Ascending aorta (tissue), 2 donors: ENCODE results near the gene SERPINI1. TPM values are rescaled to one million over a fixed set of nuclear protein-coding genes. Genes with fewer than 3 reads are reported as not detected.

Experiments used
- DNase-seq, 2 donors: peaks; one replicate each; pipeline ENCODE4 v3.0.0-alpha.2; 2019; ENCODE audit warnings: low spot score in 2 of 2
- H3K27ac ChIP-seq, 2 donors: fragments of 200-600 bp; sonication (generic); one replicate each; pipeline ENCODE4 v1.5.1; 2016 to 2017; ENCODE audit warnings: mild to moderate bottlenecking in 1 of 2
- H3K27me3 ChIP-seq: fragments of 200-600 bp; sonication (generic); one replicate; pipeline ENCODE4 v1.5.1; 2017
- H3K36me3 ChIP-seq, 2 donors: fragments of 200-600 bp; sonication (generic); one replicate each; pipeline ENCODE4 v1.5.1; 2016
- H3K4me1 ChIP-seq, 2 donors: fragments of 200-600 bp; sonication (generic); one replicate each; pipeline ENCODE4 v1.5.1; 2016 to 2017; ENCODE audit warnings: mild to moderate bottlenecking in 1 of 2
- H3K4me3 ChIP-seq, 2 donors: fragments of 200-600 bp; sonication (generic); one replicate each; pipeline ENCODE4 v1.5.1; 2016 to 2017; ENCODE audit warnings: mild to moderate bottlenecking in 1 of 2
- H3K9me3 ChIP-seq, 2 donors: fragments of 200-600 bp; sonication (generic); one replicate each; pipeline ENCODE4 v1.5.1; 2016
- CTCF ChIP-seq, 3 experiments: fragments of 200-600 bp in 2 of 3; fragments of 450-650 bp in 1 of 3; sonication (generic) in 2 of 3; IDR thresholded peaks; one replicate each; pipeline ENCODE4 v1.5.1; 2016 to 2019; ENCODE audit warnings: antibody characterized with exemption in 3 of 3, mild to moderate bottlenecking in 1 of 3, moderate library complexity in 1 of 3
- intact Hi-C: fragments of 100-400 bp; cut with DNase I; formaldehyde crosslinking; loops from one replicate; pipeline ENCODE4 v1.15.1; 2023
- total RNA-seq: library from RNA; depleted of rRNA; stranded (reverse); fragments of >200 nt; gene quantifications from one replicate; pipeline ENCODE4 v1.1.0, GENCODE V29; 2016

SERPINI1 gene
- total RNA-seq, 1 donor from 2014 or later: 6.3 TPM

GRCh38 chr3:167773584-167773983 is 38.1 kb downstream of the SERPINI1 start:
- intact Hi-C loops: no loop called here
- Histone ChIP-seq H3K9me3 (no peaks in the 10 kb centered on the region), H3K27ac (no peak overlapping the region), H3K27me3 (no peaks in the 10 kb centered on the region), H3K4me3 (no peak overlapping the region), H3K36me3 (no peaks in the 10 kb centered on the region), H3K4me1 (no peaks in the 10 kb centered on the region)
- DNase-seq: no peak
- TF ChIP-seq CTCF (IDR thresholded peaks at IDR 0.05): no peak

GRCh38 chr3:167776066-167776685 is 40.7 kb downstream of the SERPINI1 start:
- no peaks in the 10 kb centered on the region for H3K36me3 ChIP-seq
- H3K4me3 ChIP-seq: no peak overlapping the region
- intact Hi-C loops: no loop called here
- TF ChIP-seq CTCF (IDR thresholded peaks at IDR 0.05): no peak
- no peak overlapping the region for H3K27ac ChIP-seq
- no peak for DNase-seq
- H3K27me3 ChIP-seq: no peaks in the 10 kb centered on the region
- H3K4me1 ChIP-seq: no peaks in the 10 kb centered on the region
- H3K9me3 ChIP-seq: no peaks in the 10 kb centered on the region

GRCh38 chr3:167777356-167777755 is 41.8 kb downstream of the SERPINI1 start:
- Histone ChIP-seq H3K4me1 (no peaks in the 10 kb centered on the region), H3K4me3 (no peak overlapping the region), H3K9me3 (no peaks in the 10 kb centered on the region), H3K27me3 (no peaks in the 10 kb centered on the region), H3K36me3 (no peaks in the 10 kb centered on the region), H3K27ac (no peak overlapping the region)
- TF ChIP-seq CTCF (IDR thresholded peaks at IDR 0.05): no peak
- DNase-seq: no peak
- intact Hi-C loops: no loop called here

GRCh38 chr3:167780214-167780883 is 44.8 kb downstream of the SERPINI1 start:
- Histone ChIP-seq H3K4me3 (no peak overlapping the region), H3K36me3 (no peaks in the 10 kb centered on the region), H3K27ac (no peak overlapping the region), H3K4me1 (peaks cover 0 to 5% of the 10 kb centered on the region in 2 donors), H3K9me3 (no peaks in the 10 kb centered on the region), H3K27me3 (no peaks in the 10 kb centered on the region)
- DNase-seq: no peak
- intact Hi-C loops: no loop called here
- no peak for TF ChIP-seq CTCF (IDR thresholded peaks at IDR 0.05)

- Histone ChIP-seq H3K36me3 (no peaks in the 10 kb centered on the region), H3K27me3 (no peaks in the 10 kb centered on the region), H3K9me3 (no peaks in the 10 kb centered on the region), H3K27ac (peak overlapping the region; percentile 4 to 33), H3K4me1 (peaks cover 0 to 5% of the 10 kb centered on the region in 2 donors), H3K4me3 (no peak overlapping the region)
- intact Hi-C loops: no loop called here
- no peak for DNase-seq
- TF ChIP-seq CTCF (IDR thresholded peaks at IDR 0.05): no peak
Measured at GRCh38 chr3:167783781-167784180, 48.3 kb downstream of the SERPINI1 start.
